NCI-H82 treated with DMSO at 0.1 percent for 48 hours (cell line): ENCODE data around the gene SLC10A6.

Experiments
- DNase-seq: peaks from one replicate; lab custom pipeline; 2025; ENCODE audit not compliant: unreplicated experiment; lab: John Stamatoyannopoulos, UW

The SLC10A6 gene

GRCh38 chr4:86788826-86789225, 60.4 kb downstream of the SLC10A6 start:
- DNase-seq: no peak

- no peak for DNase-seq
Observed at GRCh38 chr4:86778175-86778574, 71.0 kb downstream of the SLC10A6 start.

DNA sequence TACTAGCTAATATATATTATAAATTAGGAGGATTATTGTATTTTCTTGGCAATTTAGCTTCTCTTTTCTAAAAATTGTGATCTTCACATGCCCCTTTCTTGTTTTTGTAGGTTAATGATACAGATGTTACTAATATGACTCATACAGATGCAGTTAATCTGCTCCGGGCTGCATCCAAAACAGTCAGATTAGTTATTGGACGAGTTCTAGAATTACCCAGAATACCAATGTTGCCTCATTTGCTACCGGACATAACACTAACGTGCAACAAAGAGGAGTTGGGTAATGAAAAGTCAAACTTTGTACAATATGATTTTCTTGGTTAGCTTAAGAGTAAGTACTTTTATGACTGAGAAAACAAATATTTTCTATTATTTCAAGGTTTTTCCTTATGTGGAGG, 74.1 kb downstream of the SLC10A6 start:
- DNase-seq: no peak
